GM18498 (cell line): ENCODE measurements around the gene OR4P4.

Source experiments
- ATAC-seq: cut with Tn5 transposase; IDR thresholded peaks from one replicate; pipeline ENCODE4 v1.9.1; 2021; ENCODE audit warnings: mild to moderate bottlenecking, moderate library complexity; ENCODE audit not compliant: unreplicated experiment

Gene OR4P4

DNA sequence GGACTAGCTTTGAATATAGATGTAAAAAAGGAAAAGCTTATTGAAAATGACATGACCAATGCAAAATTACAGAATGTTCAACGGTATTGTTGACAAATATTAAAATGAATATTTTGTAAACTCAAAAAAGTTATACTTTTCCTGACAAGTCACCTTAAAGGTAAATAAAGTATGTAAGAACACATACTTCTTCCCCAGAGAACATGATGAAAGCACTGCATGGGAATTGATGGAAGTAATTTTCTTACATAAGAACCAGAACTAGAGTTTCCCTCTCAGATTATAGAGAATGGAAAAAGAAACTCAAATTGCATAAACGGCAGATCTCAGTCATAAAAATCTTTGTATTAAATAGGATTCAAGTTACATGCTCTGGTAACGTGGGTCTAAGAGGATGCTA lies at the start of gene OR4P4:
Gene OR4P4 (plus strand): TSS at position 301 of the 400 bp plus-strand sequence.
- ATAC-seq: no peak

- ATAC-seq: no peak
Measured at GRCh38 chr11:55607545-55607944, 27.4 kb upstream of the OR4P4 start, which contains the start of gene OR4C11. TSS of gene OR4C11 (minus strand) at chr11:55607645. CDS start at chr11:55604373, 3,272 bp downstream.

- no peak for ATAC-seq
Measured at GRCh38 chr11:55624531-55624930, 10.4 kb upstream of the OR4P4 start.

DNA sequence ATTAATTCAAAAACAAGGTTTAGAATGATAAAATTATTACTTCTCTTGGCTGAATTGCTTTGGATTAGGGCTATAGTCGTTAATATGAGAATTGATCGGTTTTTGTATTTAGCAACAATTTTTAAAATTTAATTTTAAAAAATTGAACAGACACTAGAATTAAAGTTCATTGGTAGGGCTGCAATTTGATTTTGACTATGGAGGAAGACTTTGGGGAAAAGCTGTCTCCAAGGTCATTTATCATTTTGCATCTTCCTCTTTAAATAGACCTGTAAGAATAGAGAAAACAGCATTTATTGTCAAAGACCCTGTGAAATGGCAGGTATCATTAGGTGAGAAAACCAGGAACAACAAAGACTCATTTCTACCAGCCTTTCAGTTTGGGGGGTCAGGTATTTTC lies 13.1 kb downstream of the OR4P4 start, which contains the start of gene OR4S2:
Gene OR4S2 (plus strand): TSS at position 301 of the 400 bp plus-strand sequence. CDS start 2,577 bp downstream, outside the sequence.
- ATAC-seq: no peak

DNA sequence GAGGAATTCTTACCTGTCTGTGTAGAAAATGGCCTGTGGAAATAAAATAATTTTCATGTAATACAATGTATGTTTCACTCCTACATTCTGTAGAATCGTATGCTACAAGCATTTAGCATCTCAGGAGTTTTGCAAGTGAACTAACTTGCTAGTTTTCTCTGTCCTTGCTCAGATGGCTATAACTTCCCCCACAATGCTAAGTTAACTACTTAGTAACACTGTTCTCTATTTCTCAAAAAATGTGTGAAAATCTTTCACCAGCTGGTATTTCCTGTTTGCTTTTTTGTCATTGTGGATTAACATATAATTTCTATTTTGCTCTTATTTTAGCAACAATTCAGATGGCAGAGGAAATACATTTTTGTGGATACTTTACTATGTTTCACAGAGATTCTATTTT lies 17.6 kb downstream of the OR4P4 start:
- peak; percentile 37 for ATAC-seq

- ATAC-seq: no peak
Measured at GRCh38 chr11:55655096-55655495, 20.2 kb downstream of the OR4P4 start.

GRCh38 chr11:55658031-55658573 lies 23.2 kb downstream of the OR4P4 start:
- peak; percentile 96 for ATAC-seq

GRCh38 chr11:55658608-55659007 lies 23.7 kb downstream of the OR4P4 start:
- peak; percentile 41 for ATAC-seq

DNA sequence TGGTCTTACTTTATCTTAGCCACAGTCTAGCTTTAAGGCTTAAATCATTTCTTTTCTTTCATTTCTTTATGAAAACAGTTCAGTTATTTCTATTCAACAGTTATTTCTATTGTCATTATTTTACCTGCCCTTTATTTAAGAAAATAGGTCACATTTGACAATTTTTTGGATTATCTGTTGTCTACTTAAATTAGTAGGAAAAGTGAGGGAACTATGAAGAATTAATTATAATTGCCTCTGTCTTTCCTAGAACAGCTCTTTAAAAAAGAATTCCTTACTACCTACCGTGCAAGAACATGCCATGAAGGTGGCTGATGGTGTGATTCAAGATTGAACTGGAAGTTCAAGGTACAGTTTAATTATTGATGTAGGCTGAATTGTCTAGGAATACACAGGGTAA lies 27.0 kb downstream of the OR4P4 start, which contains the start of gene OR4C6:
Gene OR4C6 (plus strand): TSS at position 301 of the 400 bp plus-strand sequence. CDS start 2,966 bp downstream, outside the sequence.
- no peak for ATAC-seq

DNA sequence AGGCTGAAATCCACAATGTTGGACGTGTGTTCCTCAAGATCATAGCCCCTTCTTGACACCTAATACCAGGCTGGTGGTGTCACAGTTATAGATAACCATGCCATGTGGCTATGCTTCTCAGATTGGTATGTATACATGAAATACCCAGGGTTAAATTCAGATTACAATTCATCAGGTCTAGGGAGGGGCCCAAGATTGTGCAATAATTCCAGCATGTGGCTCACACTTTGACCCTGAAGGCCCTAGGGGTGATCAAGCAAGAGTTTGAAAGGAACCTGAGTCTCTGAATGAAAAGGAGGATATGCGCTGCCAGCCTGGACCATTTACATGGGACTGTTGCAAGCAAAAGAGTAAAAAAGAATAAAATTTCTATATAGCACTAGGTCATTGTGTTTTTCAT lies 34.5 kb downstream of the OR4P4 start:
- ATAC-seq: no peak

DNA sequence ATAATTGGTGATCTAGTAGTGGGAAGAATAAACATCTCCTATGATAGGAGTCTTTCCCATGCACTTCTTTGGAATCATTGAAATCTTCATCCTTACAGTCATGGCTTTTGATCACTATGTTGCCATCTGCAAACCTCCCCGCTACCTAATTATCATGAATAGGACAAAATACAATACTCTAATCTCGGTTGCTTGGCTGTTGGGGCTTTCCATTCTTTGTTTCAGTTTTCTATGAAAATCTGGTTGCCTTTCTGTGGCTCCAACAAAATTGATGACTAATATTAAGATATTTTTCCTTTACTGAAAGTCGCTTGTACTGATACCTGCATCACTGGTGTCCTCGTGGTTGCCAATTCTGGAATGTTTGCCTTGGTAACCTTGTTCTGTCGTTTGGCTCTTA lies 38.9 kb downstream of the OR4P4 start:
- no peak for ATAC-seq
